Subcutaneous preadipocyte (primary cell): ENCODE results near the gene CTSC. TPM values are rescaled to one million over a fixed set of nuclear protein-coding genes. Genes with fewer than 3 reads are reported as not detected.

ENCODE experiments used
- total RNA-seq: library from RNA; depleted of rRNA; stranded (reverse); fragments of >200 nt; gene quantifications from 2 replicates; pipeline ENCODE4 v1.2.3, GENCODE V29; 2012

Gene CTSC
- total RNA-seq: 185 and 197 TPM in 2 replicates

DNA sequence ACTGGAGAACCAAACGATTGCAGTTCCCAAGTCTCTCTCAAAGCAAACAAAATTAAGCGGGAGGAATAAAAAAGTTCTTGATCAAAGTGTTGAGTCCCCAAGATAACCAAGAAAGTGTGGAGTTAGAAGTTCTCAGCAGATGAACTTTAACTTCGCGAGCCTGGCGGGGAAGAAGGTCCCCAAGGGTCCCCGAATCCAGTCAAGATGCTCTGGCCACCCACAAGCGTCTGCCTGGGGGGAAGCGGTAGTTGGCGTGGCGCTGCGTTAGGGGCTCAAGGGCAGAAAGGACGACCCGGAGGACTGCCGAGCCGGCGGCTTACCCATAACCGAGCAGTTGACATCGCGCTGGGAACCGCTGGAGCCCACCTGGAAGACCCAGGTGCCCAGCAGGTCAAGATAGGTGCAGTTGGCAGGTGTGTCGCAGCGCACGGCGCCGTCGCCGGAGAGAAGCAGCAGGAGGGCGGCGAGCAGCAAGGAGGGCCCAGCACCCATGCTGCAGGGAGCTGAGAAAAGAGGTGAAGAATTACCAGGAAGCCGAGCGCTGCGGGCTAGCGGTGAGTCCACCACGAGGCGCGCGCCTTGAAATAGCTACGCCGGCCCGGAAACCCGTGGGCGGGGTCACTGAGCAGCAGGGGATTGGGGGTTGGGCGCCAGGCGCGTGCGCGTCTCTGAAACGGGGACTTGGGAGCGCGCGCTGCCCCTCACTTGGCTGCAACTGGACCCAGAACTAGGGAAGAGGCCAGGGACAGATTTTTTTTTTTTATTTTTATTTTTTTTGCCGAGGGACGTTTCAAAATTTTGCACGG is at the start of gene CTSC:
Gene CTSC, minus strand, starts transcription at position 556 of the 806 bp plus-strand sequence. Its CDS starts 64 bp downstream, at position 492.

Other genes starting within 250 kb of the CTSC start
- gene RAB38, start 162.3 kb downstream of the CTSC start, total RNA-seq: 1.8 TPM in 2 replicates